NCI-H748 (cell line): ENCODE data around the gene PEX5.
A peak's percentile ranks its signal among the peaks of the same experiment; 100 is the strongest.
"Not testable (repeated sequence)": the region's sequence is repeated elsewhere in the genome, so short reads cannot be mapped to it uniquely, and the experiment has no call there.

Experiments
- DNase-seq: peaks from one replicate; lab custom pipeline; 2025; ENCODE audit not compliant: unreplicated experiment; lab: John Stamatoyannopoulos, UW

The PEX5 gene

DNA sequence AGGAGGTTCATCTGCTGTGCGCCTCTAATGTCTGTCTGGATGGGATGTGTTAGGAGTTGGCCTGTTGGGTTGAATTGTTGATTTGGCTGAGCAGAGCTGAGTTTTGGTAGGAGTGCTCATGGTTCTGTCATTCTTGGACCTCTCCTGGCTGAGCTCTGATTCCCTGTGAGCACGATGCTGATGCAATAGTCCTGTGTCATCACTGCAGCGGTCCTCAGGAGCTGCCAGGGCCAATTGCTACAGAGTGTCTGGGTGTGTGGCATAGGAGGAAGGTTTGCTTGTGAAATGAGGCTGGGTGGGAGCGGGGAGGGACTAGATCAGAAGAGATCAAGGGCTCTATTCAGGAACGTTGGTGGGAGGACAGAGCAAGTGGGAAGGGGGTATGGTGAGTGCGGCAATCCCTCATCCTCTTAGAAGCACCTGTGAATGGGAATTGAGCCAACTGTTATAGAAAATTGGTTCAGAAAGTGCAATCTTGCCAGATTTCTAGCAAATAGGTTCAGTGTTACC is 21.2 kb downstream of the PEX5 start:
- no peak for DNase-seq

DNA sequence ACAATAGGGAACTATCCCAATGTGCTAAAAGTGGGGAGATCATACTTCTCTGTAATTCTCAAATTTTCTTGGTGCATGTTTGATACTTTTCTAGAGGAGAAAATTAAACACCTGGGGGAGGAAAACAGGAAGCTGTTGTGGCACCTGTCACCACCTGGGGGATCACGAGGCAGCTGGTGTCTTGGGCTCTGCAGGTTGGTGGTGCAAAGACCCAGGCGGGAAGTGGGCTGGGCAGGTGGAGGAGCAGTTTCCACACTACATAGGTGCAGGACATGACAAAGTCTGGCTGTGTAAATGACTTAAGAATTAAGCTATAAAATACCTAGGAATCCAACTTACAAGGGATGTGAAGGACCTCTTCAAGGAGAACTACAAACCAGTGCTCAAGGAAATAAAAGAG is 23.2 kb downstream of the PEX5 start:
- no peak for DNase-seq

DNA sequence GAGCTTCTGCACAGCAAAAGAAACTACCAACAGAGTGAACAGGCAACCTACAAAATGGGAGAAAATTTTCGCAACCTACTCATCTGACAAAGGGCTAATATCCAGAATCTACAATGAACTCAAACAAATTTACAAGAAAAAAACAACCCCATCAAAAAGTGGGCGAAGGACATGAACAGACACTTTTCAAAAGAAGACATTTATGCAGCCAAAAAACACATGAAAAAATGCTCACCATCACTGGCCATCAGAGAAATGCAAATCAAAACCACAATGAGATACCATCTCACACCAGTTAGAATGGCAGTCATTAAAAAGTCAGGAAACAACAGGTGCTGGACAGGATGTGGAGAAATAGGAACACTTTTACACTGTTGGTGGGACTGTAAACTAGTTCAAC is 24.3 kb downstream of the PEX5 start:
- DNase-seq, result not testable (repeated sequence)

DNA sequence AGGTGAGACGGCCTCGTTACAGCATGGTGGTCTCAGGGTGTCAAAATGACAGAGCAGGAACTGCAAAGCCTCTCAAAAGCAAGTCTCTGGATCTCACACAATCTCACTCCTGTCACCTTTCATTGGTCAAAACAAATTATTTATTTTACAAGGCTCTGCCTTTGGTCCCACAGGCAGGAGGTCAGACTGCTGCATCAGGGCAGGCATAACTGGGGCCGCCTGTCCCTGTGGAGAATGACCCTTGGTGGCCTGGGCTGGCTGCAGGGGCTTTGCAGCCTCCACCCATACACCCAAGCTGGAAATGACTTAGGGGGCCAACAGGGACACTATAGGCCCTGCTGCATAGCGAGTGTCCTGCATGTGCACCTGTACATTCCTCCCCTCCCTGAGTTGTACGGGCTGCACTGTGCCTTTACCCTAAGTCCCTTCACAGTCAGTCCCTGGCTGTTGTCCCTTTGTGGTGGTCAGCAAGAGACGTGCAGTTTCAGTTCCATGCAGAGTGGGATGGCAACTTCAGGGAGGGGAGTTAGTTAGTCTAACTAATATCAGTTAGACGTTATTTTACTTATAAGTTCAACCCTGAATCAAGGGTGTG is 28.1 kb downstream of the PEX5 start:
- no peak for DNase-seq

DNA sequence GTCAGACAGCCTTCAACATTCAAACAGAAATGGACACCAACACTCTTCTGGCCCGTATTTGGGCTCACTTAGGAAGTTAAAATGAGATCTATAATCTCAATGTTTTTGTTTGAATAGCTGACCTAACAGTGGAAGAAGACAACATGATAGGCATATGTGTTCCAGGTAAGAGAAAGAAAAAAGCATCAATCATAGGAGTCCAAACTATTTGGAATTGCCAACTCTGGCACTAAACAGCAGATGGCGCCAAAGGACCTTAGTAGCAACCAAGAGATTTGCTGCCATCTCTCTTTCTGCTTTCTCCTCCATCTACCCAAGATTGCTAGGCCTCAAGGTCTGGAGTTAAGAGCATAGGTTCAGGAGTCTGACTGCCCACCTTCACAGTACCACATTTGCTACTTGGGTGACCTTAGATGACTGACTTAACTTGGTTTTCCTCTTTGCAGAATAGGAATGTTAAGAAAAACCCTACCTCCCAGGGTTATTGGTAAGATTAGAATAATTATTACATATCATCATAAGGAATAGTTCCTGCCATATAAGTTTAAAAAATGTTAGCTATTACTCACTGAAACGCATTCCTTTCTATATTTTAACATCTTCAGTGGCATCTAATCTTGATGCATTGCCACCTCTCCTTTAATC is 30.2 kb downstream of the PEX5 start:
- DNase-seq, result peak; percentile 63

DNA sequence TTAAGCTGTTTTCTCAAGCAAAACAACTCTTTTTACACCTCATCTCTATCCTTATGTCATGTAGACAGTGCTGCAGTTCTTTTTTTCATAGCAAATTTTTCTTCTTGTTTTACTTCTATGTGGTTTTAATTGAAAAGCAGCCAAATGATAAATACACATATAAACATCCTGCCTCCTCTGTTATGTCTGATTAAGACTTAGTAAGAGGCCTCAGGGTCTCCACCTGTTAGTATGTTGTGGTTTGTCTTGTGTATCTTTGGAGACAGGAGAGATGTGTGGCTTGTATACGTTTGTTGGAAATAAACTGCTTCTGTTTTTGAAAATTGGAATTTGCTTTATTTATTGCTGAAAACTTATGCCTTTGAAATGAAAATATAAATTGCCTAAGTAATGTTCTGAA is 32.0 kb downstream of the PEX5 start:
- DNase-seq, result no peak

DNA sequence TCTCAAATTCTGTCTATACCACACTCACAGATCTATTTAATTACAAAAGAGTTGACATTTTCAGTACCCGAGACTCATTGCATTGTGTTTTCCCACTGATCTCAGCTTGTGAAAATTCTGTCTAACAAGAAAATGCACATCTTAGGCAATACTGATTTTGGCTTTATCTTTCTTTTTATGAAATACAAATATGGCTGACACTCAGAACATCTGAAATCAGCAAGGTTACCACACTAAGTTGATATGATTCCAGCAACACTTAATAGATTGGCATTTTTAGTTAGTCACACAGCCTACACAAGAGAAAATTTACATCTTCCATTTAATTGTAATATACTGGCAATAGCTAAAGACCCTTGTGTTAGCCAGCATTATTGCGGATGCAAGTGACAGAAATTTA is 40.3 kb downstream of the PEX5 start:
- no peak for DNase-seq

DNA sequence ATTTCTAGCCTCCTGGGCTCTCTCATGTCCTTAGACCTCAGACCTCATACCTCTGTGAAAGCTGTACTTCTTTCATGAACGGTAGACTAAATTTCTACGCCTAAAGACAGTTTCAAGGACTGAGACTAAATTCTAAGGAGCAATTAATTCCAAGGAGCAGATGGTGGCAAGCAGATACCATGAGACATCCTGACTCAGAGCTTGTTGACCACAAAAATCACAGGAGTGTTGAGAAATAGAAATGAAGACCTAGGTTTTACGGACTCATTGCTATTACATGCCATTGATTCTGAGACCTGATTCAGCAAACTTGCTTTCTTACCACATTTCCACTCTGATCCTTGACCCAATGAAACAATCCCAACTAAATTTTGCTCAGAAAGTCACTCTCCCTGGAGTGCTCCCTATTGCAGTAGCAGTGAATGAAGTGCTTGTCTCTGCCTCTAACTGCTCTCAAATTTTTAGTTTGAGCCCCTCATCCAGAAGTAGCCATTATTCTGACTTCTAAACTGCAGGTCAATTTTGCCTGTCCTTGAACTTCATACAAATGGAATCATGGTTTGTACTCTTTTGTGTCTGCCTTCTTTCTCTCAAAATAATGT is 52.0 kb downstream of the PEX5 start:
- DNase-seq, result no peak

DNA sequence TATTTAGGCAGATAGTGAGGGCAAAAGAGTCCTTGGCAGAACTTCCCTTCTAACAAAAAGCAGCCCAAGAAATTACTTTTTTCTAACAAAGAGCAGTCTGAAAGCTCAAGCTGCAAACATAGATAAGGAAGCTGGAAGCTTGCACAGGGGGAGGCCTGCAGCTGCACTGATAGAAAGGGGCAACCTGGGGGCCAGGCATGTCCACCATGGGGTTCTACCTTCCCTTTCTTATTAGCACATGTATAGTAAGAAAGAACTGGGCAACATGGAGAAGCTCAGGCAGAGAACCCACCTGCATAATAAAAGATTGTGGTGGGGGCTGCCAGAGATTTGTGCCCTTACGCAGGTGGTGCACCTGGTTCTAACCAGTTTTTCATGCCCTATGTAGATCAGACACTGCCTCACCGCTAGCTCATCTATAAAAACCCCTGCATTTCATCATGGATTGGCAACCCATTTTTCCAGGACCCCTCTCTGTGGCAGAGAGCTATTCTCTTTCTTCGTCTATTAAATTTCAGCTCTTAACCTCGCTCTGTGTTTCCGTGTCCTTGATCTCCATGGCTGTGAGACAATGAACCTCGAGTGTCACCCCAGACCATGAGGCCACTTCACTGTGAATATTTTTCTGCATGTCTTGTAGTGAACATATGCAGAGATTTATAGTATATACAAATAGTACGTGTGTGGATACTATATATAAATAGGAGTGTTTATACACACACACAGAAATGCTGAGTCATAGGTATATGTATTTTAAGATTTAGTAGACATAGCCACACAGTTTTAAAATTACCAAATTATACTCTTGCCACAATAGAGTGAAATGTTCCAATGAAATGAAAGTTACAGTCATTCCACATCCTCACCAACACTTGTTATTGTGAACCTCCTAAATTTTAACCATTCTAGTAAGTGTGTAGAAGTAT is 53.0 kb downstream of the PEX5 start:
- DNase-seq, result no peak

DNA sequence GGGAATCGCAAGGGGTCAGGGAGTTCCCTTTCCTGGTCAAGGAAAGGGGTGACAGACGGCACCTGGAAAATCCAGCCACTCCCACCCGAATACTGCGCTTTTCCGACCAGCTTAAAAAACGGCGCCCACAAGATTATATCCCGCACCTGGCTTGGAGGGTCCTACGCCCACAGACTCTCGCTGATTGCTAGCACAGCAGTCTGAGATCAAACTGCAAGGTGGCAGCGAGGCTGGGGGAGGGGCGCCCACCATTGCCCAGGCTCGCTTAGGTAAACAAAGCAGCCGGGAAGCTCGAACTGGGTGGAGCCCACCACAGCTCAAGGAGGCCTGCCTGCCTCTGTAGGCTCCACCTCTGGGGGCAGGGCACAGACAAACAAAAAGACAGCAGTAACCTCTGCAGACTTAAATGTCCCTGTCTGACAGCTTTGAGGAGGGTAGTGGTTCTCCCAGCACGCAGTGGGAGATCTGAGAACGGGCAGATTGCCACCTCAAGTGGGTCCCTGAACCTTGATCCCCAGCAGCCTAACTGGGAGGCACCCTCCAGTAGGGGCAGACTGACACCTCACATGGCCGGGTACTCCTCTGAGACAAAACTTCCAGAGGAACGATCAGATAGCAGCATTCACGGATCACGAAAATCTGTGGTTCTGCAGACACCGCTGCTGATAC is 62.0 kb downstream of the PEX5 start:
- peak; percentile 22 for DNase-seq

DNA sequence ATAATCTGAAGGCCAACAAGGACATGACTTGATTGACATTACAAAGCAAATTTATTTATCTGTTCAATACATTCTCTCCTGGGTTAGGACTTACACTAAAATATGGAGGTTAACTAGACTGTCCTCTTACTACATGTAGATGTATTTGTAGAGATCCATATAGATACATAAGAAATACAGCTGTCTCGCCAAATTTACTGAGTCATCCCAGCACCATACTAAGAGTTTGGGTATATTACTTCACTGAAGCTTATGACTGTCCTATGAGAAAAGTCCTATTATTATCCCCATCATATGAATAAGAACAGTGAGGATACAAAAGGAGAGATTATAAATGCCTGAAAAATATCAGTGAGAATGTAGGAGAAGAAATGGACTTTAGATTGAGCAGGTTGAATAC is 69.6 kb downstream of the PEX5 start:
- no peak for DNase-seq
